Astrocyte (in vitro differentiated cells and primary cell): ENCODE measurements around the gene NSMCE1.

ENCODE experiments used
- CTCF ChIP-seq: IDR thresholded peaks from 2 replicates; pipeline ENCODE4 v1.5.1; 2011; ENCODE audit warnings: low read depth, mild to moderate bottlenecking, inconsistent platforms, low read length, moderate library complexity; ENCODE audit not compliant: insufficient read depth
- EZH2 ChIP-seq: IDR thresholded peaks from 2 replicates; pipeline ENCODE4 v1.6.1; 2012; ENCODE audit warnings: mild to moderate bottlenecking, low read length, inconsistent platforms; ENCODE audit not compliant: insufficient read depth

DNA sequence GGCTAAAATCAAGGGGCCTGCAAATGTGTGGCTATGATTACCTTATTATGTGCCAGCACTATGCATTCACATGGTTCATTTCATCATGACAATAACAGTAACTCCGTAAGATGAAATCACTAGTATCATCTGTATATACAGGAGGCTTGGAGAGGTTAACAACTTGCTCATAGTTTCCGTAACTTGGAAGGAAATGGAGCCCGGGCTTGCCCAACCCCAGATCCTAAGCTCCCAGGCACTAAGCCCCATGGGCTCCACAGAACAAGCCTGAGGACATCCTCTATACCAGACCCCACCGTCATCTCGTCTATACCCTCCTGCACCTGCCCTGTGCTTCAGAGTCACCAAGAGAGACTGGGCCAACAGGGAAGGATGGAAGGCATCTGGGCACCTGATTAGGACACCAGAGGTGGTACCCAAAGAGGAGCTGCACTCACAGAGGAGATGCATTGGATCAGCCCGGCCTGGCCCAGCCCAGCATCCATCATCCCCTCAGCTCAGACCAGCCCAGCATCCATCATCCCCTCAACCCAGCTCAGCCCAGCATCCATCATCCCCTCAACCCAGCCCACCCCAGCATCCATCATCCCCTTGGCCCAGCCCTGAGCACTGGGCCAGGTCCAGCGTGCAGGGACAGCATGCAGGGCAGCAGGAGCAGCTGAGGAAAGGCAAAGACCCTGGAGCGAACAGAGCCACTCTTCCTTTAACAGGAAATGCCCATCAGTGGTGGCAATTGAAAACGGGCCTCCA is 28.5 kb downstream of the NSMCE1 start:
- TF ChIP-seq CTCF: no peak
- TF ChIP-seq EZH2: no peak
